ENCODE measurements around the gene ZNF516.

Gene ZNF516

GRCh38 chr18:76398295-76398694 is 96.7 kb downstream of the ZNF516 start:
- no peak for DNase-seq

- no peak for DNase-seq
These were observed 97.4 kb downstream of the ZNF516 start for GRCh38 chr18:76397631-76398030.

GRCh38 chr18:76396792-76397191 is 98.2 kb downstream of the ZNF516 start:
- DNase-seq: no peak

GRCh38 chr18:76395609-76396008 is 99.4 kb downstream of the ZNF516 start:
- DNase-seq: no peak

- no peak for DNase-seq
These were observed 100.1 kb downstream of the ZNF516 start for GRCh38 chr18:76394780-76395476.

GRCh38 chr18:76392349-76392748 is 102.7 kb downstream of the ZNF516 start:
- DNase-seq: no peak

- no peak for DNase-seq
These were observed 103.3 kb downstream of the ZNF516 start for GRCh38 chr18:76391746-76392145.

- no peak for DNase-seq
These were observed 104.0 kb downstream of the ZNF516 start for GRCh38 chr18:76391038-76391437.

GRCh38 chr18:76390452-76391035 is 104.5 kb downstream of the ZNF516 start:
- no peak for DNase-seq

GRCh38 chr18:76389716-76390115 is 105.3 kb downstream of the ZNF516 start:
- peak; percentile 2 for DNase-seq

GRCh38 chr18:76388891-76389423 is 106.1 kb downstream of the ZNF516 start:
- no peak for DNase-seq

- no peak for DNase-seq
These were observed 106.8 kb downstream of the ZNF516 start for GRCh38 chr18:76388261-76388660.

- no peak for DNase-seq
These were observed 107.4 kb downstream of the ZNF516 start for GRCh38 chr18:76387608-76388007.

GRCh38 chr18:76386886-76387285 is 108.2 kb downstream of the ZNF516 start:
- no peak for DNase-seq

GRCh38 chr18:76386071-76386470 is 109.0 kb downstream of the ZNF516 start:
- no peak for DNase-seq

- DNase-seq: no peak
These were observed 109.4 kb downstream of the ZNF516 start for GRCh38 chr18:76385681-76385975.

GRCh38 chr18:76384861-76385680 is 110.0 kb downstream of the ZNF516 start:
- DNase-seq: no peak

- DNase-seq: no peak
These were observed 110.8 kb downstream of the ZNF516 start for GRCh38 chr18:76384114-76384790.

- no peak for DNase-seq
These were observed 111.4 kb downstream of the ZNF516 start for GRCh38 chr18:76383636-76384035.

GRCh38 chr18:76382275-76382674 is 112.8 kb downstream of the ZNF516 start:
- no peak for DNase-seq

- no peak for DNase-seq
These were observed 114.1 kb downstream of the ZNF516 start for GRCh38 chr18:76380791-76381405.

- DNase-seq: no peak
These were observed 114.8 kb downstream of the ZNF516 start for GRCh38 chr18:76380127-76380729.
